H1 (cell line): ENCODE results near the gene PALD1. TPM values are rescaled to one million over a fixed set of nuclear protein-coding genes. Genes with fewer than 3 reads are reported as not detected.

Source experiments
- CREB1 ChIP-seq: IDR thresholded peaks from 2 replicates; pipeline ENCODE4 v1.6.1; 2012; ENCODE audit warnings: inconsistent platforms
- E2F6 ChIP-seq: IDR thresholded peaks from 2 replicates; pipeline ENCODE4 v1.6.1; 2012; ENCODE audit warnings: inconsistent platforms
- polyA plus RNA-seq, 7 experiments: library from polyadenylated mRNA; depleted of rRNA in 3 of 7; stranded (reverse) in 5 of 7; unstranded in 2 of 7; fragments of >200 nt in 5 of 7; fragments of 200-250 nt in 2 of 7; gene quantifications; 1 replicate in 5 of 7; 2 replicates in 1 of 7; 4 replicates in 1 of 7; pipeline versions ENCODE4 v1.2.1 to v1.2.3, GENCODE V29; 2011 to 2013; ENCODE audit warnings: missing spikeins in 2 of 7, mixed read lengths in 2 of 7
- total RNA-seq: library from RNA; stranded (reverse); fragmentation: NEBNext Ultra II Directional; extraction: Animal tissue kit (Norgen Biotek cat#: 25700); gene quantifications from 2 replicates; pipeline ENCODE4 v1.2.1, GENCODE V29; 2021

Gene PALD1
- total and polyA plus RNA-seq, 2 of the 8 experiments (the other 6 are each of a cell fraction or from before 2014, with no cell fraction given), result 13.3 to 32.8 TPM

GRCh38 chr10:70477661-70478162, 855 bp upstream of the PALD1 start (continued):
- TF ChIP-seq E2F6 (peak; percentile 33; the same call in 1 of the 2 replicates), CREB1 (0 out of 2 replicates have a peak, but pooled peaks have one; percentile 23)
